Measurements from ENCODE around the gene CHST2.

CHST2 gene

GRCh38 chr3:143170676-143171075 is 51.1 kb downstream of the CHST2 start:
- no peak for DNase-seq

- no peak for DNase-seq
These were observed 51.8 kb downstream of the CHST2 start for GRCh38 chr3:143171141-143171980.

- DNase-seq = no peak
These were observed 52.7 kb downstream of the CHST2 start for GRCh38 chr3:143172062-143172794.

- DNase-seq = no peak
These were observed 53.2 kb downstream of the CHST2 start for GRCh38 chr3:143172795-143173145.

- DNase-seq = no peak
These were observed 53.7 kb downstream of the CHST2 start for GRCh38 chr3:143173242-143173641.
